Activated effector memory CD4-positive, alpha-beta T cell treated with Interleukin-2 at 50 U/mL for 16 hours (primary cell): ENCODE measurements around the gene STIM2.
"Not testable (repeated sequence)": the region's sequence is repeated elsewhere in the genome, so short reads cannot be mapped to it uniquely, and the experiment has no call there.

ENCODE experiments used
- DNase-seq: peaks from one replicate; pipeline ENCODE4 v3.0.0-alpha.2; 2020

Gene STIM2

GRCh38 chr4:26958925-26959653, 98.4 kb downstream of the STIM2 start:
- DNase-seq = no peak

GRCh38 chr4:26959654-26960047, 99.0 kb downstream of the STIM2 start:
- no peak for DNase-seq

GRCh38 chr4:26962720-26963119, 102.1 kb downstream of the STIM2 start:
- no peak for DNase-seq

- DNase-seq = no peak
Measured at GRCh38 chr4:26964512-26964911, 103.9 kb downstream of the STIM2 start.

- no peak for DNase-seq
Measured at GRCh38 chr4:26964994-26965393, 104.4 kb downstream of the STIM2 start.

- not testable (repeated sequence) for DNase-seq
Measured at GRCh38 chr4:26975464-26976181, 115.0 kb downstream of the STIM2 start.

GRCh38 chr4:26978387-26979053, 117.9 kb downstream of the STIM2 start:
- no peak for DNase-seq

GRCh38 chr4:26984896-26985295, 124.3 kb downstream of the STIM2 start:
- no peak for DNase-seq

- DNase-seq = no peak
Measured at GRCh38 chr4:26985873-26986272, 125.2 kb downstream of the STIM2 start.

- DNase-seq = no peak
Measured at GRCh38 chr4:26987191-26987590, 126.5 kb downstream of the STIM2 start.

GRCh38 chr4:26991057-26991456, 130.4 kb downstream of the STIM2 start:
- DNase-seq = no peak

GRCh38 chr4:26992657-26993361, 132.2 kb downstream of the STIM2 start:
- DNase-seq = no peak

GRCh38 chr4:26993539-26993938, 132.9 kb downstream of the STIM2 start:
- DNase-seq = no peak

- no peak for DNase-seq
Measured at GRCh38 chr4:26993967-26994366, 133.3 kb downstream of the STIM2 start.

GRCh38 chr4:26995316-26995715, 134.7 kb downstream of the STIM2 start:
- DNase-seq = no peak

- DNase-seq = no peak
Measured at GRCh38 chr4:26996745-26997144, 136.1 kb downstream of the STIM2 start.

- no peak for DNase-seq
Measured at GRCh38 chr4:26999689-27000088, 139.0 kb downstream of the STIM2 start.

GRCh38 chr4:27000122-27000521, 139.5 kb downstream of the STIM2 start:
- no peak for DNase-seq

GRCh38 chr4:27000820-27001219, 140.2 kb downstream of the STIM2 start:
- no peak for DNase-seq

- no peak for DNase-seq
Measured at GRCh38 chr4:27001398-27002164, 140.9 kb downstream of the STIM2 start.

- DNase-seq = no peak
Measured at GRCh38 chr4:27003642-27004113, 143.0 kb downstream of the STIM2 start.

- DNase-seq = no peak
Measured at GRCh38 chr4:27005501-27005900, 144.9 kb downstream of the STIM2 start.
